KOPT-K1 (cell line): ENCODE data around the gene CD34.

Experiments
- H3K27ac ChIP-seq: fragments of 200-600 bp; sonication (generic); 2 replicates; pipeline ENCODE4 v1.5.1; 2016; ENCODE audit warnings: antibody characterized with exemption, mild to moderate bottlenecking, low read depth, low read length; ENCODE audit not compliant: poor library complexity, severe bottlenecking
- H3K36me3 ChIP-seq: fragments of 200-600 bp; sonication (generic); 2 replicates; pipeline ENCODE4 v1.5.1; 2017; ENCODE audit warnings: antibody characterized with exemption, mild to moderate bottlenecking, low read length, moderate library complexity; ENCODE audit not compliant: insufficient read depth
- H3K9me3 ChIP-seq: fragments of 200-600 bp; sonication (generic); 2 replicates; pipeline ENCODE4 v1.5.1; 2017; ENCODE audit warnings: antibody characterized with exemption, low read length, mild to moderate bottlenecking; ENCODE audit not compliant: insufficient read depth, poor library complexity, severe bottlenecking

CD34 gene

DNA sequence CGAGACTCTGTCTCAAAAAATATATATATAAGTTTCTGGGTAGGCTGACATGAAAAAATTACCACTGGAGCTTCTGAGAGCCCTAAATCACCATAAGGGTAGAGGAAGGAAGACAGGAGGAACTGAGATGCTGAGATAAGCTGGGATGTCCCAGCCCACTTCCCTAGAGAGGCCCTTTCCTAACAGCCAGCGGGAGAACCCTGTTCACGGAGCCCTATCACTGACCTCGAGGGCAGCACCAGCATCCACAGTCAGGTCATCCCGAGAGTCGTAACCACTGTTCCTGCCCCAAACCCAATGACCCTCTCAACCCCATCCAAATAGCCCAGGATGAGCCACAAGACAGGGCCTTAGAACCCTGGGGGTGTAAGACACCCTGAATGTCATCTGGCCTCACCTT is 77.5 kb downstream of the CD34 start:
- H3K36me3 ChIP-seq: peaks cover 100% of the 10 kb centered on the region
- H3K9me3 ChIP-seq: no peaks in the 10 kb centered on the region
- H3K27ac ChIP-seq: peak overlapping the region; percentile 6

DNA sequence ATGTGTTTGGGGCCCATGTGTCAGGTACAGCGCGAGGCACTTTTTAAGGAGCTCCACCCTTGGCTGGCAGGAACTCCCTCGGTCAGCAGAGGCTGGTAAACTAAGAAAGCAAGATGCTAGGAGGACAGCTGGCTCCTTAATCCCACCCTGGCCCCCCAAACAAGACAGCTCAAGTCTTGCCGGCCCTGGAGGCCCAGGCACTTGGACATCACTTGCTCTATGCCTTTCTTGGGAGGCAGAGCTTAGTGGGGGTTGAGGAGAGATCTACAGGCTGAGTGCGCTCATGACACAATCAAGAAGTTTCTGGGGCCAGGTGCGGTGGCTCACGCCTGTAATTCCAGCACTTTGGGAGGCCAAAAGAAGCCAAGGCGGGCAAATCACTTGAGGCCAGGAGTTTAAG is 78.1 kb downstream of the CD34 start:
- Histone ChIP-seq H3K36me3 (peaks cover 100% of the 10 kb centered on the region), H3K9me3 (no peaks in the 10 kb centered on the region), H3K27ac (peak overlapping the region; percentile 35)

DNA sequence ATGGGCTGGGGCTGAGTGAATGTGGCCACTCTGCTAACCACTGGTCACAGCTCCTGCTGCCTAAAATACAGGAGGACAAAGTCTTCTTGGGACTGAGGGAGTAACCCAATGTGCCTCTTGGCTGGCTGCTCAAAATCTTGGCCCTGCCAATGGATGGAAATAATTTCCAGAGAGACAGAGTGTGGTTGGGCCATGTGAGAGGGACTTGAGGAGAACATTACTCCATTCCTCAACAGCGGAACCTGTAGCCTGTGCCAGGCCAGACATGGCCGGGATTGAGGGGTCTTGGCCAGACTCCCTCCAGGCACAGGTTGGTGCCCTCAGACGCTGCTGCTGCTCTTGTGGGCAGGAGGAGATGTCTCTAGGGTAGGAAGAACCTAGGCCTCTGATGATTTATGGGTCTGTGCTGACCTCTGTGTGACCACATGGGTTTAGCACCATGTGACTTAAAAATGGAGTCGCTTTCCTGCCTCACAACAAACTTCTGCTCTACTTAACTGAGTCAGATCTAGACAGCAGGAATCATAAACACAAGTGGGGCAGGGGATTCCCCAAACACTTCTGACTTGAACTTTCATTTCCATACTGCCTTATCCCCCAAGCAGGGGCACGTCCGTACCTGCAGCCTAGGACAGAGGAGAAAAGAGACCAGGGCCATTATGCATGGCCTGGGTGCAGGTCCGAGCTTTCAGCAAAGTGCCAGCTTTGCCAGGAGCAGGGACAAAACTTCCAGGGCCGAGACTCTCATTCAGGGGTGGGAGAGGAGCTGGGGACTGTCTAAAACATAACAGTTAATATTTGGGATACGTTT is 79.2 kb downstream of the CD34 start:
- peak overlapping the region; percentile 35 for H3K27ac ChIP-seq
- H3K9me3 ChIP-seq: no peaks in the 10 kb centered on the region
- peaks cover 100% of the 10 kb centered on the region for H3K36me3 ChIP-seq
